ENCODE measurements around the gene SUPT16H. TPM values are rescaled to one million over a fixed set of nuclear protein-coding genes. Genes with fewer than 3 reads are reported as not detected.

Gene SUPT16H
- total and polyA plus RNA-seq, 2 of the 13 experiments (the other 11 are each of a cell fraction or from before 2014, with no cell fraction given) = 77.5 to 230 TPM

DNA sequence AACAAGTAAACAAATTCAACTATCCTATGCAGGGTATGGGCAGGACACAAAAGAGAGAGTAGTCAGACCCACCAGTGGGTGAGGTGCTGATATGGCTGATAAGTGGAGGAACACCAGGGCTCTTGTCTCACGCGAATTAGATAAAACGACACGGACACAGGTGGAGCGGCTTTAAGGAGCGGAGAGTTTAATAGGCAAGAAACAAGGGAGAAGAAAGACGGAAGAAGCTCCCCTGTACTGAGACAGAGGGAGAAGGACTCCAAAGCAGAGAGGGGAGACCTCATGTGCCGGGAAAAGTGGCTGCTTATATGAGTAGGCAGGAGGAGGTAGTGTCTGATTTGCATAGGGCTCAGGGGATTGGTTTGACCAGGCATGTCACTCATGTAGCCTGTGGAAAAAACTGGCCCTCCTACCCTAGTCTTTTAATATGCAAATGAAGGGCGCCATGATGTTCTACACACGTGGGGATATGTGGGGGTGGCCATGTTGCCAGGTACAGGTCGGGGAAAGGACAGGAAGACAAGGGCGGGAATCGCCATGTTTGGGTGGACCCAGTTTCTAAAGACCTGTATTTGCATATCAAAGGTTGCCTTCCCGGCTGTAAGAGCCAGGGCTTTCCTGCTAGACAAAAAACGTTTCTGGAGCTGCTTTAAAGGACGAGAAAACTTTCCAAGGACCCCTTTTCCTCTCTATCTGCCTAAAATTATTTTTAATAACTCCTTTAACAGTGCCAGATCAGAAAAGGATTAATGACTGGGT is 75.2 kb downstream of the SUPT16H start (continued):
- TF ChIP-seq, protein P1, sequence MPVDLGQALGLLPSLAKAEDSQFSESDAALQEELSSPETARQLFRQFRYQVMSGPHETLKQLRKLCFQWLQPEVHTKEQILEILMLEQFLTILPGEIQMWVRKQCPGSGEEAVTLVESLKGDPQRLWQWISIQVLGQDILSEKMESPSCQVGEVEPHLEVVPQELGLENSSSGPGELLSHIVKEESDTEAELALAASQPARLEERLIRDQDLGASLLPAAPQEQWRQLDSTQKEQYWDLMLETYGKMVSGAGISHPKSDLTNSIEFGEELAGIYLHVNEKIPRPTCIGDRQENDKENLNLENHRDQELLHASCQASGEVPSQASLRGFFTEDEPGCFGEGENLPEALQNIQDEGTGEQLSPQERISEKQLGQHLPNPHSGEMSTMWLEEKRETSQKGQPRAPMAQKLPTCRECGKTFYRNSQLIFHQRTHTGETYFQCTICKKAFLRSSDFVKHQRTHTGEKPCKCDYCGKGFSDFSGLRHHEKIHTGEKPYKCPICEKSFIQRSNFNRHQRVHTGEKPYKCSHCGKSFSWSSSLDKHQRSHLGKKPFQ (CRISPR knock-in tag; IDR thresholded peaks at IDR 0.05; ENCODE audit: insufficient replicate concordance) = no peak
- no peak for TF ChIP-seq ZBTB7A (CRISPR knock-in tag; IDR thresholded peaks at IDR 0.05)
- TF ChIP-seq, protein P2, sequence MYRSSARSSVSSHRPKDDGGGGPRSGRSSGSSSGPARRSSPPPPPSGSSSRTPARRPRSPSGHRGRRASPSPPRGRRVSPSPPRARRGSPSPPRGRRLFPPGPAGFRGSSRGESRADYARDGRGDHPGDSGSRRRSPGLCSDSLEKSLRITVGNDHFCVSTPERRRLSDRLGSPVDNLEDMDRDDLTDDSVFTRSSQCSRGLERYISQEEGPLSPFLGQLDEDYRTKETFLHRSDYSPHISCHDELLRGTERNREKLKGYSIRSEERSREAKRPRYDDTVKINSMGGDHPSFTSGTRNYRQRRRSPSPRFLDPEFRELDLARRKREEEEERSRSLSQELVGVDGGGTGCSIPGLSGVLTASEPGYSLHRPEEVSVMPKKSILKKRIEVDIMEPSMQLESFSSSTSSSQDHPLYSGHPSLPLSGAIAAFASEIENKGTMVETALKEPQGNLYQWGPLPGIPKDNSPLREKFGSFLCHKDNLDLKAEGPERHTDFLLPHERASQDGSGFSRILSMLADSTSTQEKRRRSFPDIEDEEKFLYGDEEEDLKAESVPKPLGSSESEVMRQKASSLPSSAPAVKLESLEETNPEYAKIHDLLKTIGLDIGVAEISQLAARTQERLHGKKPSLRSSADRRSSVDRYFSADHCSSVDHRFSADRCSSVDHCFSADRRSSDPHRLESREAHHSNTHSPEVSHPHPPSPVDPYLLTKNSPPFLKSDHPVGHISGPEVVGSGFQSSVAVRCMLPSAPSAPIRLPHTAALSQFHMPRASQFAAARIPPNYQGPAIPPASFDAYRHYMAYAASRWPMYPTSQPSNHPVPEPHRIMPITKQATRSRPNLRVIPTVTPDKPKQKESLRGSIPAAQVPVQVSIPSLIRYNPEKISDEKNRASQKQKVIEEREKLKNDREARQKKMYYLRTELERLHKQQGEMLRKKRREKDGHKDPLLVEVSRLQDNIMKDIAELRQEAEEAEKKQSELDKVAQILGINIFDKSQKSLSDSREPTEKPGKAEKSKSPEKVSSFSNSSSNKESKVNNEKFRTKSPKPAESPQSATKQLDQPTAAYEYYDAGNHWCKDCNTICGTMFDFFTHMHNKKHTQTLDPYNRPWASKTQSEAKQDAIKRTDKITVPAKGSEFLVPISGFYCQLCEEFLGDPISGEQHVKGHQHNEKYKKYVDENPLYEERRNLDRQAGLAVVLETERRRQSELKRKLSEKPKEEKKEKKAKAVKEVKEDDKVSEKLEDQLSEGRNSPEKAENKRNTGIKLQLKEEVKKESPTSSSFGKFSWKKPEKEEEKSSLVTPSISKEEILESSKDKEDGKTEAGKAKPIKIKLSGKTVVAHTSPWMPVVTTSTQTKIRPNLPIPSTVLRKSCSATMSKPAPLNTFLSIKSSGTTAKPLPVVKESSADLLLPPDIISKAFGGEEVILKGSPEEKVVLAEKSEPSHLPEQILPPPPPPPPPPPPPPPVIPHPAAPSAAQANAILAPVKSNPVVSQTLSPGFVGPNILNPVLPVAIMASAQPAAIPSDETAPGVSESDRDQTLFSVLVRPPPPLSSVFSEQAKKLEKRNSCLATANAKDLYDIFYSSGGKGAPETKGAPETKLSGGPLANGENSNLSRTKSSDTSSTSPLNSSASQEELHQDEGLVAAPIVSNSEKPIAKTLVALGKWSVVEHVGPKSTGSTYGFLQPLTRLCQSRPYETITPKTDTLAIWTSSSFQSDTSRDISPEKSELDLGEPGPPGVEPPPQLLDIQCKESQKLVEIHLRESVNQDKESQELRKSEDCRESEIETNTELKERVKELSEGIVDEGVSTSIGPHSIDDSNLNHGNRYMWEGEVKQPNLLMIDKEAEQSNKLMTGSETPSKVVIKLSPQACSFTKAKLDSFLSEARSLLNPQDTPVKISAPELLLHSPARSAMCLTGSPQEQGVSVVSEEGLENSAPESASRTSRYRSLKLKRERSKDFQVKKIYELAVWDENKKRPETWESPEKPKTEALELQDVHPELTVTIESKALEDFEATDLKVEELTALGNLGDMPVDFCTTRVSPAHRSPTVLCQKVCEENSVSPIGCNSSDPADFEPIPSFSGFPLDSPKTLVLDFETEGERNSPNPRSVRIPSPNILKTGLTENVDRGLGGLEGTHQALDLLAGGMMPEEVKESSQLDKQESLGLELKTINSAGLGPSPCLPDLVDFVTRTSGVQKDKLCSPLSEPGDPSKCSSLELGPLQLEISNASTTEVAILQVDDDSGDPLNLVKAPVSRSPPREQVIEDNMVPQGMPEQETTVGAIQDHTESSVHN (CRISPR knock-in tag; IDR thresholded peaks at IDR 0.05) = no peak
- no peak for TF ChIP-seq MZF1 (CRISPR knock-in tag; IDR thresholded peaks at IDR 0.05; ENCODE audit: borderline replicate concordance)
- TF ChIP-seq, protein P3, sequence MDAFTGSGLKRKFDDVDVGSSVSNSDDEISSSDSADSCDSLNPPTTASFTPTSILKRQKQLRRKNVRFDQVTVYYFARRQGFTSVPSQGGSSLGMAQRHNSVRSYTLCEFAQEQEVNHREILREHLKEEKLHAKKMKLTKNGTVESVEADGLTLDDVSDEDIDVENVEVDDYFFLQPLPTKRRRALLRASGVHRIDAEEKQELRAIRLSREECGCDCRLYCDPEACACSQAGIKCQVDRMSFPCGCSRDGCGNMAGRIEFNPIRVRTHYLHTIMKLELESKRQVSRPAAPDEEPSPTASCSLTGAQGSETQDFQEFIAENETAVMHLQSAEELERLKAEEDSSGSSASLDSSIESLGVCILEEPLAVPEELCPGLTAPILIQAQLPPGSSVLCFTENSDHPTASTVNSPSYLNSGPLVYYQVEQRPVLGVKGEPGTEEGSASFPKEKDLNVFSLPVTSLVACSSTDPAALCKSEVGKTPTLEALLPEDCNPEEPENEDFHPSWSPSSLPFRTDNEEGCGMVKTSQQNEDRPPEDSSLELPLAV (CRISPR knock-in tag; conservative IDR thresholded peaks at IDR 0.05; ENCODE audit: low read depth) = no peak
- peak; percentile 86; the same call in 1 of the 2 replicates for TF ChIP-seq ZNF224 (CRISPR knock-in tag; IDR thresholded peaks at IDR 0.05)
- TF ChIP-seq GTF2F1 (IDR thresholded peaks at IDR 0.05; ENCODE audit: low read length) = no peak
- TF ChIP-seq FOXJ3 (CRISPR knock-in tag; IDR thresholded peaks at IDR 0.05; ENCODE audit: borderline replicate concordance) = no peak
- TF ChIP-seq, protein P4, sequence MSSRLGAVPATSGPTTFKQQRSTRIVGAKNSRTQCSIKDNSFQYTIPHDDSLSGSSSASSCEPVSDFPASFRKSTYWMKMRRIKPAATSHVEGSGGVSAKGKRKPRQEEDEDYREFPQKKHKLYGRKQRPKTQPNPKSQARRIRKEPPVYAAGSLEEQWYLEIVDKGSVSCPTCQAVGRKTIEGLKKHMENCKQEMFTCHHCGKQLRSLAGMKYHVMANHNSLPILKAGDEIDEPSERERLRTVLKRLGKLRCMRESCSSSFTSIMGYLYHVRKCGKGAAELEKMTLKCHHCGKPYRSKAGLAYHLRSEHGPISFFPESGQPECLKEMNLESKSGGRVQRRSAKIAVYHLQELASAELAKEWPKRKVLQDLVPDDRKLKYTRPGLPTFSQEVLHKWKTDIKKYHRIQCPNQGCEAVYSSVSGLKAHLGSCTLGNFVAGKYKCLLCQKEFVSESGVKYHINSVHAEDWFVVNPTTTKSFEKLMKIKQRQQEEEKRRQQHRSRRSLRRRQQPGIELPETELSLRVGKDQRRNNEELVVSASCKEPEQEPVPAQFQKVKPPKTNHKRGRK (CRISPR knock-in tag; IDR thresholded peaks at IDR 0.05) = no peak
- TF ChIP-seq ZNF644 (CRISPR knock-in tag; IDR thresholded peaks at IDR 0.05; ENCODE audit: low read depth) = peak; percentile 78; the same call in 1 of the 2 replicates
- TF ChIP-seq REPIN1 (CRISPR knock-in tag; IDR thresholded peaks at IDR 0.05; ENCODE audit: borderline replicate concordance, low read depth) = peak; percentile 42; the same call in 1 of the 2 replicates

Measured in HepG2 (cell line).